DOHH2 (cell line): Measurements from ENCODE around the gene ASTL.

Experiments
- H3F3A ChIP-seq: fragments of 200-600 bp; sonication (generic), shearing (Covaris generic); 2 replicates; pipeline ENCODE4 v1.6.0; 2016; ENCODE audit warnings: antibody characterized with exemption, mild to moderate bottlenecking; ENCODE audit not compliant: control insufficient read depth, insufficient read depth
- H3K27ac ChIP-seq: fragments of 200-600 bp; sonication (generic); 2 replicates; pipeline ENCODE4 v1.5.1; 2014; ENCODE audit warnings: low read depth, mild to moderate bottlenecking, low read length, moderate library complexity
- H3K27me3 ChIP-seq: fragments of 200-600 bp; sonication (generic); 2 replicates; pipeline ENCODE4 v1.6.1; 2014; ENCODE audit warnings: mild to moderate bottlenecking, low read length, mixed read lengths; ENCODE audit not compliant: control insufficient read depth
- H3K36me3 ChIP-seq: fragments of 200-600 bp; sonication (generic); 2 replicates; pipeline ENCODE4 v1.6.1; 2014; ENCODE audit warnings: mild to moderate bottlenecking, low read length, moderate library complexity, mixed read lengths; ENCODE audit not compliant: control insufficient read depth
- H3K4me1 ChIP-seq: fragments of 200-600 bp; sonication (generic); 2 replicates; pipeline ENCODE4 v1.6.1; 2014; ENCODE audit warnings: mild to moderate bottlenecking, low read length, mixed read lengths; ENCODE audit not compliant: control insufficient read depth
- H3K4me2 ChIP-seq: fragments of 200-600 bp; sonication (generic); 2 replicates; pipeline ENCODE4 v1.6.0; 2014; ENCODE audit warnings: mild to moderate bottlenecking, low read length, moderate library complexity
- H3K4me3 ChIP-seq: fragments of 200-600 bp; sonication (generic); 2 replicates; pipeline ENCODE4 v1.5.1; 2014; ENCODE audit warnings: mild to moderate bottlenecking, low read length, mixed read lengths
- H3K79me2 ChIP-seq: fragments of 200-600 bp; sonication (generic); 2 replicates; pipeline ENCODE4 v1.6.1; 2014; ENCODE audit warnings: mild to moderate bottlenecking, low read length, mixed read lengths; ENCODE audit not compliant: control insufficient read depth
- H3K9me2 ChIP-seq: fragments of 200-600 bp; sonication (generic); replicated peaks from 2 replicates; pipeline ENCODE4 v1.6.1; 2014; ENCODE audit warnings: mild to moderate bottlenecking, low read length, mixed read lengths; ENCODE audit not compliant: control insufficient read depth
- H3K9me3 ChIP-seq: fragments of 200-600 bp; sonication (generic); 2 replicates; pipeline ENCODE4 v1.6.1; 2014; ENCODE audit warnings: antibody characterized with exemption, low read length, mixed read lengths; ENCODE audit not compliant: control insufficient read depth, insufficient read depth
- H4K20me1 ChIP-seq: fragments of 200-600 bp; sonication (generic); 2 replicates; pipeline ENCODE4 v1.6.0; 2014; ENCODE audit warnings: low read depth, mild to moderate bottlenecking, antibody characterized with exemption, low read length, moderate library complexity; ENCODE audit not compliant: control insufficient read depth, insufficient read depth
- EZH2phosphoT487 ChIP-seq: fragments of 200-600 bp; sonication (generic); IDR thresholded peaks from 2 replicates; pipeline ENCODE4 v1.6.1; 2017; ENCODE audit warnings: borderline replicate concordance, mild to moderate bottlenecking, antibody characterized with exemption, low read length, moderate library complexity, mixed read lengths
- TF ChIP-seq, protein P1 (sequence below): fragments of 200-600 bp; sonication (generic); IDR thresholded peaks from one replicate; pipeline ENCODE4 v1.5.1; 2014; ENCODE audit warnings: antibody characterized with exemption, mild to moderate bottlenecking, low read depth, low read length; ENCODE audit not compliant: poor library complexity, severe bottlenecking

The ASTL gene

DNA sequence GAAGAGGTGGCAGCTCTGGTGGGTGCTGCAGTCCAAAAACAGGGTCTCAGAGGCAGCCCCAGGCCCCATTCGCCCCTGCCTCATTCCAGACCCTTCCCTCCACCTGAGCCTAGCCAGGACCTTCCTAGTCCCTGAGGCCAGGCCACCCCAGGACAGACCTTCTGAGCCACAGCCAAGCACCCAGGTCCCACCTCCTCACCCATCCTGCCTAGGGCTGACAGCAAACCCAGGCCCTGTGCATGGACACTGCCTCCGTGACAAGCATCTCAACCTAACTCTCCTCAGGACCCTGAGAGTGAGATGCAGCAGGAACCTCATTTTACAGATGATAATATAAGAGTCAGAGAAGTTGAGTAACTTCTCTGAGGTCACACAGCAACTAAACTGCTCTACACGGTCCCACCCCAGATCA is 37.4 kb downstream of the ASTL start:
- TF ChIP-seq EZH2phosphoT487: no peak
- TF ChIP-seq, protein P1, sequence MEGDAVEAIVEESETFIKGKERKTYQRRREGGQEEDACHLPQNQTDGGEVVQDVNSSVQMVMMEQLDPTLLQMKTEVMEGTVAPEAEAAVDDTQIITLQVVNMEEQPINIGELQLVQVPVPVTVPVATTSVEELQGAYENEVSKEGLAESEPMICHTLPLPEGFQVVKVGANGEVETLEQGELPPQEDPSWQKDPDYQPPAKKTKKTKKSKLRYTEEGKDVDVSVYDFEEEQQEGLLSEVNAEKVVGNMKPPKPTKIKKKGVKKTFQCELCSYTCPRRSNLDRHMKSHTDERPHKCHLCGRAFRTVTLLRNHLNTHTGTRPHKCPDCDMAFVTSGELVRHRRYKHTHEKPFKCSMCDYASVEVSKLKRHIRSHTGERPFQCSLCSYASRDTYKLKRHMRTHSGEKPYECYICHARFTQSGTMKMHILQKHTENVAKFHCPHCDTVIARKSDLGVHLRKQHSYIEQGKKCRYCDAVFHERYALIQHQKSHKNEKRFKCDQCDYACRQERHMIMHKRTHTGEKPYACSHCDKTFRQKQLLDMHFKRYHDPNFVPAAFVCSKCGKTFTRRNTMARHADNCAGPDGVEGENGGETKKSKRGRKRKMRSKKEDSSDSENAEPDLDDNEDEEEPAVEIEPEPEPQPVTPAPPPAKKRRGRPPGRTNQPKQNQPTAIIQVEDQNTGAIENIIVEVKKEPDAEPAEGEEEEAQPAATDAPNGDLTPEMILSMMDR: no peak
- Histone ChIP-seq H3K27ac (no peak overlapping the region), H3K36me3 (no peaks in the 10 kb centered on the region), H3K4me1 (peaks cover 16% of the 10 kb centered on the region), H3K4me3 (no peak overlapping the region), H4K20me1 (0 out of 2 replicates have a peak, but pooled peaks cover 2% of the 10 kb centered on the region), H3F3A (no peaks in the 10 kb centered on the region), H3K9me2 (no peaks in the 10 kb centered on the region), H3K79me2 (no peaks in the 10 kb centered on the region), H3K27me3 (no peaks in the 10 kb centered on the region), H3K9me3 (peaks cover 15% of the 10 kb centered on the region), H3K4me2 (no peak overlapping the region)

DNA sequence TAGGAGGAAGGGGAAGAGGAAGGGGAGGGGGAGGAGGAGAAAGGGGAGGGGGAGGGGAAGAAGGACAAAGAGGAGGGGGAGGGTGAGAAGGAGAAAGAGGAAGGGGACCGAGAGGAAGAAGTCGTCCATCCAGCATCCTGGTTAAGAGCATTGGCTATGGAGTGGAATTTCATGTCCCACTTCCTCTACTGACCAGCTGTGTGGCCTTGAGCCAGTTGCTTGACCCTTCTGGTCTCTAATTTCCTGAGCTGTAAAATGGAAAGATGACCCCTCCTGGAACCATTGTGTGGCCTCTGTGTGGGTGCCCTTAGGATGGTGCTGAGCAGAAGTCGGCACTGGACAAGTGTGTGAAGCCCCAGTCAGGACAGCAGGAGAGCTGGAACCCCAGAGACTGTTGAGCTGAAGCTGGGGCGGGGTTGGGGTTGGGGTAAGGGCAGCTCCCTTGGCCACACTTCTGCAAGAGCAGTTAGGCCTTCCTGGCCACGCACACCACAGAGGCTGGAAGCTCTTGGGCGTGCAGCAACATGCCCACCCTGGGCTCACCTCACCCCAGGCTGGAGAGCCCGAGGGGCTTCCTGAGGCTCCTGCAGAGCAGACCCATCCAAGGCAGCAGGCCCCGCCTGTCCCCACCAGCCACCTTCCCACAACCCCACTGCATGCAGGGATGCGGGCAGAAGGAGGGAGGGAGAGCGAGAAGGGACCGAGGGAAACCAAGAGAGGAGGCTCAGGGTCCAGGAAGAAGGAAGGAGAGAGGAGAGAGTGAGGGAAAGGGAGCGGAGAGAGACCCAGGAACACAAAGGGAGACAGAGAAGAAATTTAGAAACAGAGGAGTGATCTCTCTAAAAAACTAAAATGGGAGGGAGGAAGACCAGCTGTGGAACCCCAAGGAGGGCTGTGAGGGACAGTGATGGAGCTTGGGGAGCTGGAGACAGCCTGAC is 38.2 kb downstream of the ASTL start:
- TF ChIP-seq EZH2phosphoT487: no peak
- TF ChIP-seq, protein P1: no peak

DNA sequence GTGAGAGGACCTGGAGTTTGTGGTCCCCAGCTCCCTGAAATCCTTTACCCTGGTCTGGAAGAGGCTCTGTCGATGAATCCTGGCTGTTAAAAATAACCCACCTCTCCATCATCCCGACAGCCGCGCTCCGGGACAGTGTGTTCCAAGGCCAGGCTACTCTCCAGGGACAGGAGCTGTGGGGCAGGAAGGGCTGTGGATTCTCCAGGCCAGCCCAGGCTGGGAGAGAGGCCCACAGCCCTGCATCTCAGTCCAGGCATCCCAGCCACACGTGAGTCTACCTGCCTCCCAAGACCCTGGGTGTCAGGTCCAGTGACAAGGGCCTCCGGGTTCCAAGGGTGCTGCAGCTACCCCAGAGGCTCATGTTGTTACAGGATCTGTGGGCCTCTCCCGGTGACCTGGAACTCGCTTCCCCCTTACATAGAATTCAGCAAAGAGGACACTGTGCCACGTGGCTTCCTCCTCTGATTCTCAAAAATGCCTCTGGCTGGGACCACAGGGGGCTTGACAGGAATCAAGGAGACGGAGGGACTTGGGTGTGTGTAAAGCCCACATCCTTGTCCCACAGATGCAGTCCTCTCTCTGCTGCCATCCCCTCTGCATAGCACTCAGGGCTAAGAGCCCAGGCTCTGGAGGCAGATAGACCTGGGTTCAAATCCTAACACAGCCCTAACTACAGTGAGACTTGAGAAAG is 39.3 kb downstream of the ASTL start:
- H3K4me2 ChIP-seq: no peak overlapping the region
- H3K4me1 ChIP-seq: peaks cover 10% of the 10 kb centered on the region
- no peak overlapping the region for H3K4me3 ChIP-seq
- TF ChIP-seq, protein P1: no peak
- TF ChIP-seq EZH2phosphoT487: no peak
- H3K36me3 ChIP-seq: no peaks in the 10 kb centered on the region
- no peak overlapping the region for H3K27ac ChIP-seq
- no peaks in the 10 kb centered on the region for H3K9me2 ChIP-seq
- no peaks in the 10 kb centered on the region for H3F3A ChIP-seq
- 0 out of 2 replicates have a peak, but pooled peaks cover 2% of the 10 kb centered on the region for H4K20me1 ChIP-seq
- no peaks in the 10 kb centered on the region for H3K9me3 ChIP-seq
- peaks cover 8% of the 10 kb centered on the region; the same call in 1 of the 2 replicates for H3K27me3 ChIP-seq
- no peaks in the 10 kb centered on the region for H3K79me2 ChIP-seq

More for the DNA sequence above, 38.2 kb downstream of the ASTL start:
- H3K9me2 ChIP-seq: no peaks in the 10 kb centered on the region
- H3K4me2 ChIP-seq: no peak overlapping the region
- H3K9me3 ChIP-seq: peaks cover 9% of the 10 kb centered on the region
- no peak overlapping the region for H3K27ac ChIP-seq
- H3K4me3 ChIP-seq: no peak overlapping the region
- H3K27me3 ChIP-seq: 0 out of 2 replicates have a peak, but pooled peaks cover 2% of the 10 kb centered on the region
- no peaks in the 10 kb centered on the region for H3K36me3 ChIP-seq
- H4K20me1 ChIP-seq: 0 out of 2 replicates have a peak, but pooled peaks cover 2% of the 10 kb centered on the region
- no peaks in the 10 kb centered on the region for H3F3A ChIP-seq
- peaks cover 16% of the 10 kb centered on the region for H3K4me1 ChIP-seq
- H3K79me2 ChIP-seq: no peaks in the 10 kb centered on the region
